ENCODE measurements around the gene C4orf54. TPM values are rescaled to one million over a fixed set of nuclear protein-coding genes. Genes with fewer than 3 reads are reported as not detected.

The C4orf54 gene
- total and polyA plus RNA-seq, 2 of the 8 experiments (the other 6 are each of a cell fraction or from before 2014, with no cell fraction given) = not detected

GRCh38 chr4:99612281-99612680, 45.3 kb downstream of the C4orf54 start:
- Histone ChIP-seq H2AFZ (ENCODE audit: low read length) (no peak overlapping the region), H4K8ac (ENCODE audit: extremely low read depth, insufficient read depth, low read length) (no peak overlapping the region), H4K91ac (replicated peaks; ENCODE audit: insufficient read length, low read length) (no peak overlapping the region), H2BK15ac (ENCODE audit: low read length) (no peak overlapping the region), H3K4me2 (ENCODE audit: insufficient read depth in 1 of 2, low read depth in 2 of 2, low read length in 2 of 2) (no peak overlapping the region), H4K5ac (ENCODE audit: insufficient read length, low read depth, low read length) (no peak overlapping the region), H2BK5ac (ENCODE audit: low read depth, low read length) (no peak overlapping the region), H2BK20ac (ENCODE audit: low read length) (no peak overlapping the region), H3K4ac (replicated peaks; ENCODE audit: insufficient read length, low read depth, low read length) (no peak overlapping the region), H3K23ac (ENCODE audit: insufficient read length) (no peak overlapping the region), H2BK12ac (ENCODE audit: low read depth, low read length) (no peak overlapping the region), H3K79me1 (ENCODE audit: low read depth, low read length) (no peaks in the 10 kb centered on the region), H3K9ac (replicated peaks in 1 of 4; ENCODE audit: extremely low read depth in 1 of 4, low read depth in 3 of 4, low read length in 3 of 4) (no peak overlapping the region), H2AK5ac (ENCODE audit: low read depth, low read length) (no peak overlapping the region), H3K4me3 (ENCODE audit: extremely low read depth in 1 of 4, insufficient read depth in 2 of 4, low read depth in 3 of 4, low read length in 4 of 4) (no peak overlapping the region), H3K14ac (ENCODE audit: insufficient read length) (no peak overlapping the region), H2BK120ac (replicated peaks; ENCODE audit: low read depth, low read length) (no peak overlapping the region), H3K18ac (ENCODE audit: extremely low read depth, low read length) (no peak overlapping the region), H4K20me1 (replicated peaks in 1 of 2; ENCODE audit: control insufficient read depth in 1 of 2, insufficient read depth in 2 of 2, low read length in 2 of 2) (no peaks in the 10 kb centered on the region), H3K4me1 (replicated peaks in 1 of 4; ENCODE audit: control insufficient read depth in 3 of 4, insufficient read depth in 4 of 4, low read length in 3 of 4) (no peaks in the 10 kb centered on the region), H3K27ac (ENCODE audit: low read depth, low read length) (no peak overlapping the region), H3K56ac (replicated peaks; ENCODE audit: insufficient read length, low read depth, low read length) (no peak overlapping the region), H3K9me3 (ENCODE audit: insufficient read depth in 2 of 2, low read depth in 1 of 2, low read length in 1 of 2) (no peaks in the 10 kb centered on the region), H3K23me2 (ENCODE audit: low read depth, low read length) (no peaks in the 10 kb centered on the region), H3K36me3 (ENCODE audit: control insufficient read depth in 2 of 4, insufficient read depth in 4 of 4, low read length in 3 of 4) (no peaks in the 10 kb centered on the region), H3K79me2 (ENCODE audit: control insufficient read depth in 1 of 2, insufficient read depth in 2 of 2, low read length in 2 of 2) (no peaks in the 10 kb centered on the region), H3K27me3 (replicated peaks in 1 of 4; ENCODE audit: control insufficient read depth in 3 of 4, extremely low read depth in 1 of 4, insufficient read depth in 3 of 4, low read length in 3 of 4) (no peaks in the 10 kb centered on the region)
- CTCF ChIA-PET (ENCODE audit: partially characterized antibody) = interaction anchor here (0.7 to 1.1 kb wide), 2 partner anchors 21 to 197 kb away, joined by 3 read pairs; no protein-coding TSS in a partner anchor
- FAIRE-seq (no peak), DNase-seq (ENCODE audit: low read depth in 1 of 2, low spot score in 2 of 2) (no peak)
- POLR2A ChIA-PET (ENCODE audit: partially characterized antibody) = no interaction called here
- 81% methylated on average over 3 of the region's 3 CpGs; no CpG with 5 or more reads in 1 of the 2 experiments for WGBS, 2 experiments (ENCODE audit: extremely low coverage in 1 of 2, insufficient coverage in 1 of 2, insufficient read length in 1 of 2, insufficient replicate concordance in 2 of 2, low coverage in 1 of 2, low lambda C conversion rate in 2 of 2, missing lambda C conversion rate in 1 of 2)
- TF ChIP-seq CBX5 (IDR thresholded peaks at IDR 0.05; ENCODE audit: low read depth, low read length) (no peak), BACH1 (IDR thresholded peaks at IDR 0.05; ENCODE audit: low read length) (no peak), KDM5A (IDR thresholded peaks at IDR 0.05; ENCODE audit: low read length) (no peak), JUN (IDR thresholded peaks at IDR 0.05; ENCODE audit: low read depth, low read length) (no peak), ASH2L (IDR thresholded peaks at IDR 0.05; ENCODE audit: low read length) (no peak), TBP (IDR thresholded peaks at IDR 0.05; ENCODE audit: low read depth, low read length) (no peak), RXRA (IDR thresholded peaks at IDR 0.05; ENCODE audit: insufficient read depth, low read depth, low read length) (no peak), GABPA (IDR thresholded peaks at IDR 0.05; ENCODE audit: borderline replicate concordance, insufficient read depth, low read length) (no peak), PHF8 (conservative IDR thresholded peaks at IDR 0.05; ENCODE audit: low read depth, low read length) (no peak), POU5F1 (IDR thresholded peaks at IDR 0.05; ENCODE audit: low read depth, low read length) (no peak), ATF3 (IDR thresholded peaks at IDR 0.05; ENCODE audit: insufficient read depth, low read depth, low read length) (no peak), CBX8 (IDR thresholded peaks at IDR 0.05; ENCODE audit: borderline replicate concordance, low read depth, low read length) (no peak), CEBPB (IDR thresholded peaks at IDR 0.05; ENCODE audit: low read depth, low read length) (no peak), SIX5 (IDR thresholded peaks at IDR 0.05; ENCODE audit: low read depth, low read length) (no peak)
